Nucleus accumbens (tissue), 56 donors: Measurements from ENCODE around the gene ICAM2.

Source experiments
- DNase-seq, 56 donors: peaks; one replicate each; lab custom pipeline; 2025; lab: John Stamatoyannopoulos, UW

Gene ICAM2

GRCh38 chr17:63998721-63999679 is 21.4 kb downstream of the ICAM2 start:
- DNase-seq = peak in 2 of 56 donors; percentile 10 to 56

- peak in 28 of 56 donors; percentile 8 to 77 (median 33) for DNase-seq
Measured at GRCh38 chr17:63998050-63998720, 22.2 kb downstream of the ICAM2 start, which contains the start of gene PRR29. PRR29 (plus strand) TSS chr17:63998351; CDS start chr17:63998365, 14 bp downstream.

- DNase-seq = no peak
Measured at GRCh38 chr17:63997341-63998048, 22.9 kb downstream of the ICAM2 start.

GRCh38 chr17:63996430-63997182 is 23.8 kb downstream of the ICAM2 start:
- no peak for DNase-seq

GRCh38 chr17:63995626-63996025 is 24.8 kb downstream of the ICAM2 start:
- no peak for DNase-seq

- no peak for DNase-seq
Measured at GRCh38 chr17:63993368-63993985, 27.0 kb downstream of the ICAM2 start.

- no peak for DNase-seq
Measured at GRCh38 chr17:63991611-63992010, 28.8 kb downstream of the ICAM2 start.

GRCh38 chr17:63989622-63990345 is 30.6 kb downstream of the ICAM2 start:
- no peak for DNase-seq

GRCh38 chr17:63988741-63989621 is 31.5 kb downstream of the ICAM2 start:
- peak in 1 of 56 donors; percentile 14 for DNase-seq

- DNase-seq = no peak
Measured at GRCh38 chr17:63988127-63988478, 32.3 kb downstream of the ICAM2 start.

GRCh38 chr17:63987221-63988126 is 33.0 kb downstream of the ICAM2 start:
- DNase-seq = no peak

GRCh38 chr17:63986821-63987220 is 33.6 kb downstream of the ICAM2 start:
- DNase-seq = no peak

- DNase-seq = no peak
Measured at GRCh38 chr17:63985387-63986140, 34.9 kb downstream of the ICAM2 start.

GRCh38 chr17:63984651-63985386 is 35.6 kb downstream of the ICAM2 start:
- peak in 1 of 56 donors; percentile 8 for DNase-seq

GRCh38 chr17:63984236-63984635 is 36.2 kb downstream of the ICAM2 start:
- DNase-seq = no peak
